Measurements from ENCODE around the gene PTPN4.

GRCh38 chr2:119727493-119727892 lies 32.2 kb upstream of the PTPN4 start:
- TF ChIP-seq TEAD4 (IDR thresholded peaks at IDR 0.05) (no peak), CREB1 (IDR thresholded peaks at IDR 0.05; ENCODE audit: low read depth) (no peak)
